ENCODE measurements around the gene GIT2. TPM values are rescaled to one million over a fixed set of nuclear protein-coding genes. Genes with fewer than 3 reads are reported as not detected.

The GIT2 gene
- total and polyA plus RNA-seq, 2 of the 13 experiments (the other 11 are each of a cell fraction or from before 2014, with no cell fraction given), result 18.4 to 19.8 TPM

- H3K36me3 ChIP-seq (replicated peaks in 1 of 2; ENCODE audit: control insufficient read depth in 1 of 2, insufficient read depth in 2 of 2, low read length in 2 of 2), result peaks cover 12 to 47% of the 10 kb centered on the region in 2 experiments
- no peaks in the 10 kb centered on the region for H3K27me3 ChIP-seq (ENCODE audit: control insufficient read depth in 1 of 2, insufficient read depth in 2 of 2, low read length in 2 of 2)
- POLR2A ChIA-PET, result no interaction called here
- H3K4me3 ChIP-seq (replicated peaks in 1 of 3; ENCODE audit: insufficient read depth in 1 of 3, low read depth in 2 of 3, low read length in 3 of 3), result no peak overlapping the region
- no peak for TF ChIP-seq YEATS4 (CRISPR knock-in tag; IDR thresholded peaks at IDR 0.05; ENCODE audit: borderline replicate concordance)
- no peak for TF ChIP-seq ZNF550 (CRISPR knock-in tag; IDR thresholded peaks at IDR 0.05; ENCODE audit: borderline replicate concordance)
- no peak for TF ChIP-seq TSC22D2 (CRISPR knock-in tag; IDR thresholded peaks at IDR 0.05; ENCODE audit: borderline replicate concordance)
- TF ChIP-seq SALL1 (CRISPR knock-in tag; IDR thresholded peaks at IDR 0.05), result no peak
- no peak for TF ChIP-seq SCMH1 (CRISPR knock-in tag; IDR thresholded peaks at IDR 0.05; ENCODE audit: borderline replicate concordance)
- no peak for TF ChIP-seq ZZZ3 (CRISPR knock-in tag; IDR thresholded peaks at IDR 0.05; ENCODE audit: borderline replicate concordance)
- TF ChIP-seq MBNL3 (CRISPR knock-in tag; conservative IDR thresholded peaks at IDR 0.05), result no peak
- no peak for TF ChIP-seq ZNF234 (CRISPR knock-in tag; conservative IDR thresholded peaks at IDR 0.05)
- no peak for ATAC-seq
- CTCF ChIA-PET (ENCODE audit: low intra/inter-chr PET ratio, low total read pairs), result no interaction called here
- H3K79me2 ChIP-seq (ENCODE audit: insufficient read depth, low read length), result no peaks in the 10 kb centered on the region
- no peak overlapping the region for H2AFZ ChIP-seq (ENCODE audit: low read length)
- WGBS (ENCODE audit: low lambda C conversion rate), result 90% methylated on average over 2 of the region's 2 CpGs
- H3K4me2 ChIP-seq (ENCODE audit: low read depth, low read length), result no peak overlapping the region
- in situ Hi-C loops (cut with HindIII; ENCODE audit: extremely low pct_ligation_motif_present, low pct_unique_long_range_greater_than_20kb) (no loop called here), intact Hi-C loops (cut with micrococcal nuclease; ENCODE audit: unreplicated experiment) (no loop called here)
- H4K20me1 ChIP-seq (ENCODE audit: insufficient read depth, low read length), result no peaks in the 10 kb centered on the region
- H3K4me1 ChIP-seq (ENCODE audit: insufficient read depth, low read length), result peaks cover 15% of the 10 kb centered on the region; the same call in 1 of the 2 replicates
- H3K9ac ChIP-seq (ENCODE audit: insufficient read depth, low read depth, low read length), result no peak overlapping the region
- DNase-seq (ENCODE audit: low spot score), result no peak
- BruUV-seq (replicated peaks), result no TSS peak
- H3K27ac ChIP-seq (ENCODE audit: extremely low read length, insufficient read depth, low read length), result no peak overlapping the region
- H3K9me3 ChIP-seq (ENCODE audit: low read length), result no peaks in the 10 kb centered on the region
- FAIRE-seq, result no peak
These were observed 33.2 kb upstream of the GIT2 start for GRCh38 chr12:110029290-110029815.

DNA sequence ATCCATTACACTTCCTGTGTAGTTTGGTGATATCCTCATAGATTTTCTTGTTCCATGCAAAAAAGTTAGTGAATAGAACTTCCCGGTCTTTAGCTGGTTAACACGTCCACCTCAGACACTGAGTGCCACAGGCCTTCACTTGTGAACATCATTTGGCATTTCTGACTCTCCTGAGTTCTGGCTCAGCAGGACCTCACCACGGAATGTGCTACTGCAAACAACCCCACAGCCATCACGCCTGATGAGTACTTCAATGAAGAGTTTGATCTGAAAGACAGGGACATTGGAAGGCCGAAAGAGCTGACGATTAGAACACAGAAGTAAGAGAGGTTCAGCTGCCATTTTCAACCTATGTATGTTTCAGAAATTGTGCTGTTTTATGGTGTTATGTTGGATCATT lies 32.2 kb upstream of the GIT2 start:
- in situ Hi-C loops (cut with HindIII; ENCODE audit: extremely low pct_ligation_motif_present, low pct_unique_long_range_greater_than_20kb), result no loop called here
- no peaks in the 10 kb centered on the region for H4K20me1 ChIP-seq (ENCODE audit: insufficient read depth, low read length)
- H3K4me2 ChIP-seq (ENCODE audit: low read depth, low read length), result no peak overlapping the region
- peaks cover 15% of the 10 kb centered on the region; the same call in 1 of the 2 replicates for H3K4me1 ChIP-seq (ENCODE audit: insufficient read depth, low read length)
- H3K4me3 ChIP-seq (replicated peaks in 1 of 3; ENCODE audit: insufficient read depth in 1 of 3, low read depth in 2 of 3, low read length in 3 of 3), result no peak overlapping the region
- no peak for DNase-seq (ENCODE audit: low spot score)
- H3K79me2 ChIP-seq (ENCODE audit: insufficient read depth, low read length), result no peaks in the 10 kb centered on the region
- H2AFZ ChIP-seq (ENCODE audit: low read length), result no peak overlapping the region
- intact Hi-C loops (cut with micrococcal nuclease; ENCODE audit: unreplicated experiment), result no loop called here
- peaks cover 13 to 47% of the 10 kb centered on the region in 2 experiments for H3K36me3 ChIP-seq (replicated peaks in 1 of 2; ENCODE audit: control insufficient read depth in 1 of 2, insufficient read depth in 2 of 2, low read length in 2 of 2)
- no peak overlapping the region for H3K9ac ChIP-seq (ENCODE audit: insufficient read depth, low read depth, low read length)
- no peak for FAIRE-seq
- ChIA-PET CTCF (ENCODE audit: low intra/inter-chr PET ratio, low total read pairs) (no interaction called here), POLR2A (no interaction called here)
- no peaks in the 10 kb centered on the region for H3K27me3 ChIP-seq (ENCODE audit: control insufficient read depth in 1 of 2, insufficient read depth in 2 of 2, low read length in 2 of 2)
- no peak overlapping the region for H3K27ac ChIP-seq (ENCODE audit: extremely low read length, insufficient read depth, low read length)
- WGBS (ENCODE audit: low lambda C conversion rate), result 97% methylated on average over 6 of the region's 6 CpGs
- no peaks in the 10 kb centered on the region for H3K9me3 ChIP-seq (ENCODE audit: low read length)
- BruUV-seq (replicated peaks), result no TSS peak
- no peak for ATAC-seq
- TF ChIP-seq ZNF891 (CRISPR knock-in tag; IDR thresholded peaks at IDR 0.05) (no peak), ERF (CRISPR knock-in tag; IDR thresholded peaks at IDR 0.05) (no peak), ZNF280B (CRISPR knock-in tag; IDR thresholded peaks at IDR 0.05; ENCODE audit: borderline replicate concordance) (no peak), EHMT2 (IDR thresholded peaks at IDR 0.05; ENCODE audit: borderline replicate concordance, low read depth, low read length) (no peak), TMF1 (CRISPR knock-in tag; IDR thresholded peaks at IDR 0.05; ENCODE audit: low read depth) (no peak), JARID2 (CRISPR knock-in tag; IDR thresholded peaks at IDR 0.05; ENCODE audit: insufficient replicate concordance) (no peak)
- TF ChIP-seq, protein P1, sequence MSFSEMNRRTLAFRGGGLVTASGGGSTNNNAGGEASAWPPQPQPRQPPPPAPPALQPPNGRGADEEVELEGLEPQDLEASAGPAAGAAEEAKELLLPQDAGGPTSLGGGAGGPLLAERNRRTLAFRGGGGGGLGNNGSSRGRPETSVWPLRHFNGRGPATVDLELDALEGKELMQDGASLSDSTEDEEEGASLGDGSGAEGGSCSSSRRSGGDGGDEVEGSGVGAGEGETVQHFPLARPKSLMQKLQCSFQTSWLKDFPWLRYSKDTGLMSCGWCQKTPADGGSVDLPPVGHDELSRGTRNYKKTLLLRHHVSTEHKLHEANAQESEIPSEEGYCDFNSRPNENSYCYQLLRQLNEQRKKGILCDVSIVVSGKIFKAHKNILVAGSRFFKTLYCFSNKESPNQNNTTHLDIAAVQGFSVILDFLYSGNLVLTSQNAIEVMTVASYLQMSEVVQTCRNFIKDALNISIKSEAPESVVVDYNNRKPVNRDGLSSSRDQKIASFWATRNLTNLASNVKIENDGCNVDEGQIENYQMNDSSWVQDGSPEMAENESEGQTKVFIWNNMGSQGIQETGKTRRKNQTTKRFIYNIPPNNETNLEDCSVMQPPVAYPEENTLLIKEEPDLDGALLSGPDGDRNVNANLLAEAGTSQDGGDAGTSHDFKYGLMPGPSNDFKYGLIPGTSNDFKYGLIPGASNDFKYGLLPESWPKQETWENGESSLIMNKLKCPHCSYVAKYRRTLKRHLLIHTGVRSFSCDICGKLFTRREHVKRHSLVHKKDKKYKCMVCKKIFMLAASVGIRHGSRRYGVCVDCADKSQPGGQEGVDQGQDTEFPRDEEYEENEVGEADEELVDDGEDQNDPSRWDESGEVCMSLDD (CRISPR knock-in tag; IDR thresholded peaks at IDR 0.05; ENCODE audit: borderline replicate concordance), result no peak

All from HepG2 (cell line).